GM19395 (cell line): ENCODE data around the gene SSR1.
A peak's percentile ranks its signal among the peaks of the same experiment; 100 is the strongest.
"Not testable (repeated sequence)": the region's sequence is repeated elsewhere in the genome, so short reads cannot be mapped to it uniquely, and the experiment has no call there.

Experiments used
- ATAC-seq: cut with Tn5 transposase; IDR thresholded peaks from one replicate; pipeline ENCODE4 v1.9.1; 2021; ENCODE audit warnings: mild to moderate bottlenecking, moderate library complexity; ENCODE audit not compliant: unreplicated experiment

SSR1 gene

GRCh38 chr6:7312616-7313504 lies at the start of gene SSR1:
Gene SSR1 (minus strand): TSS chr6:7313199. CDS start chr6:7313120, 79 bp downstream.
- peak; percentile 96 for ATAC-seq

DNA sequence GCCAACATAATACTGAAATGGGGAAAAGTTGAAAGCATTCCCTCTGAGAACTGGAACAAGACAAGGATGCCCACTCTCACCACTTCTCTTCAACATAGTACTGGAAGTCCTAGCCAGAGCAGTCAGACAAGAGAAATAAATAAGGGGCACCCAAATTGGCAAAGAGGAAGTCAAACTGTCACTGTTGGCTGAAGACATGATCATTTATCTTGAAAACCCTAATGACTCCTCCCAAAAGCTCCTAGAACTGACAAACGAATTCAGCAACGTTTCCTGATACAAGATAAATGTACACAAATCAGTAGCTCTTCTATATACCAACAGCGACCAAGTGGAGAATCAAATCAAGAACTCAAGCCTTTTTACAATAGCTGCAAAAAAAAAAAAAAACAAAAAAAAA lies 38.9 kb upstream of the SSR1 start:
- ATAC-seq: not testable (repeated sequence)

- not testable (repeated sequence) for ATAC-seq
These were observed 37.6 kb upstream of the SSR1 start for GRCh38 chr6:7350591-7350990.

DNA sequence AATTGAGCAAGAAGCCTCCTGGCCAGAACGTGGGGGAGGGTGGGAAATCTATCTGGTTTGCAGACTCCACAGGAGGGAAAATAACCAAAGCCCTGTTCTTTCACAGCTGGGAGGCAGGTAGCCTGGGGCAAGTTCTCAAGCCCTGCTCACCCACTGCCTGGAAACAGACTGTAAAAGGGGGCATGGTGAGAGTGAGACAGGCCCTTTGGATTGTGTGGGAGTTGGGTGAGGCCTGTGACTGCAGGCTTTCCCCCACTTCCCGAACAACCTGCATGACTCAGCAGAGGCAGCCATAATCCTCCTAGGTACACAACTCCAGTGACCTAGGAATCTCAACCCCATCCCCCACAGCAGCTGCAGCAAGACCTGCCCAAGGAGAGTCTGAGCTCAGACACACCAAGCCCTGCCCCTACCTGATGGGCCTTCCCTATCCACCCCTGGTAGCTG lies 34.6 kb upstream of the SSR1 start:
- not testable (repeated sequence) for ATAC-seq

DNA sequence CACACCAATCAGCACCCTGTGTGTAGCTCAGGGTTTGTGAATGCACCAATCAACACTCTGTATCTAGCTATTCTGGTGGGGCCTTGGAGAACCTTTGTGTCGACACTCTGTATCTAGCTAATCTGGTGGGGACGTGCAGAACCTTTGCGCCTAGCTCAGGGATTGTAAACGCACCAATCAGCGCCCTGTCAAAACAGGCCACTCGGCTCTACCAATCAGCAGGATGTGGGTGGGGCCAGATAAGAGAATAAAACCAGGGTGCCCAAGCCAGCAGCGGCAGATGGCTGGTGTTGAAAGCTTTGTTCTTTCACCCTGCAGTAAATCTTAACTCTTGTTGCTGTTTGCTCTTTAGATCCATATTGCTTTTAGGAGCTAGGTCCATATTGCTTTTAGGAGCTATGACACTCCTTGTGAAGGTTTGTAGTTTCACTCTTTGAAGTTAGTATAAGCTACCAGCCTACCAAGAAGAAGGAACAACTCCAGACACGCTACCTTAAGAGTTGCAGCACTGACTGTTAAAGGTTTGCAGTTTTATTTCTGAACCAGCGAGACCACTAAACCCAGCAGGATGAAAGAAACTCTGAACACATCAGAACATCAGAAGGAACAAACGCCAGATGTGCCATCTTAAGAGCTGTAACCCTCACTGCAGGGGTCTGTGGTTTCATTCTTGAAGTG lies 31.9 kb upstream of the SSR1 start:
- not testable (repeated sequence) for ATAC-seq

DNA sequence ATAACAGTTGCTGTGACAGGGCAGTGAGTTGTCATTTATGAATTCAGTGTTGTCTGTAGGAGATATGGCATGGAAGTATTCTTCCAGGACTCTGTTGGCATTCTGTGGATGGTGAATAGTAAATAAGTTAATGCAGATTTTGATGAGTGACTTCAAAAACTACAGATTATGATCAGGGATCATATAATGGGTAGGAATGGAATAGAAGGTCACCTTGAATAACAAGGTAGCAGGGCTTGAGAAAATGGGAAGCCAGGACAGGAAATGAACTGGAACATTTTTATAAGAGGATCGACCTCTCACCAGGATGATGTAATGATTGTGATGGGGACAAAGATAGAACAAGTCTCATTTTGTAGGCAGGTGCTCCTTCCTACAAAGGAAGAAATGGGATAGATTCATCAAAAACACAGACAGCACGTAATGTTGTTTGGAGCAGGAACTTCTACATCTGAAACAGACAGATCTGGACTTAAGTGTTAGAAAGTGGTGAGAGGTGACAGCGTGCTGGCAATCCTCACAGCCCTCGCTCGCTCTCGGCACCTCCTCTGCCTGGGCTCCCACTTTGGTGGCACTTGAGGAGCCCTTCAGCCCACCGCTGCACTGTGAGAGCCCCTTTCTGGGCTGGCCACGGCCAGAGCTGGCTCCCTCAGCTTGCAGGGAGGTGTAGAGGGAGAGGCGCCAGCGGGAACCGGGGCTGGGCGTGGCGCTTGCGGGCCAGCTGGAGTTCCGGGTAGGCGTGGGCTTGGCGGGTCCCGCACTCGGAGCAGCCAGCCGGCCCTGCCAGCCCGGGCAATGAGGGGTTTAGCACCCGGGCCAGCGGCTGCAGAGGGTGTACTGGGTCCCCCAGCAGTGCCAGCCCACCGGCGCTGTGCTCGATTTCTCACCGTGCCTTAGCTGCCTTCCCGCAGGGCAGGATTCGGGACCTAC lies 30.8 kb upstream of the SSR1 start:
- ATAC-seq: no peak

DNA sequence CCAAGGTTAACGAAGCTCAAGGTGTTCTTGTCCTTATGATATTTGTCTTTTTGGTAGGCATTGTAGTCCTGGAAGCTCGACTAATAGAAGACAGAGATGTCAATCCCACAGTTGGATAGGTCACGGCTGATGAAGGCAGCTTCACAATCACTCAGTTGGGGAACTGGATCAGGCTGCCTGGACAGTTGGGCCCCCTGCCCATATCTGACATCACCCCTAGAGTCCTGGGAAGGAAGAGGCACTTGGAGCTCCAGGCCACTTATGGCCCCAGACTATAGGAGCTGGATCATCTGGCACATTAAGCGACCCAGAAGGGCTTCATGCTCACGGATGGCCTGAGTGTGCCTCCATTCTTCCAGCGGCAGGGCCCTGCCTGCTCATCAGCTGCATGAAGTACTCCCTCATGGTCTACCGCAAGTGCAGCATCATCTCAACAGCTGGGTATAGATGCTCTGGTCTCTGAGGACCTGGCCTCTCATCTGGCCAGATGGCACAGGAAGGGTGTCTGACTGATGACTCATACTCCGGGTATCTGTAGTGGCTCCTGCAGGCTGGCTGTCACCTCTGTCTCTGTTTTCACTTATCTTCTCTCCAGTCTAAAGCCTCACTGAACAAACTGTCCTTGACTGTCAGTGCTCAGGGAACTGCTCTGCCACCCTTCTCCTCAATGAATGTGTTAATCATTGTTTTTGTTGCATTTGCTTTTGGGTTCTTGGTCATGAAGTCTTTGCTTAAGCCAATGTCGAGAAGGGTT lies 29.2 kb upstream of the SSR1 start:
- peak; percentile 79 for ATAC-seq

- no peak for ATAC-seq
These were observed 28.3 kb upstream of the SSR1 start for GRCh38 chr6:7341271-7341670.

DNA sequence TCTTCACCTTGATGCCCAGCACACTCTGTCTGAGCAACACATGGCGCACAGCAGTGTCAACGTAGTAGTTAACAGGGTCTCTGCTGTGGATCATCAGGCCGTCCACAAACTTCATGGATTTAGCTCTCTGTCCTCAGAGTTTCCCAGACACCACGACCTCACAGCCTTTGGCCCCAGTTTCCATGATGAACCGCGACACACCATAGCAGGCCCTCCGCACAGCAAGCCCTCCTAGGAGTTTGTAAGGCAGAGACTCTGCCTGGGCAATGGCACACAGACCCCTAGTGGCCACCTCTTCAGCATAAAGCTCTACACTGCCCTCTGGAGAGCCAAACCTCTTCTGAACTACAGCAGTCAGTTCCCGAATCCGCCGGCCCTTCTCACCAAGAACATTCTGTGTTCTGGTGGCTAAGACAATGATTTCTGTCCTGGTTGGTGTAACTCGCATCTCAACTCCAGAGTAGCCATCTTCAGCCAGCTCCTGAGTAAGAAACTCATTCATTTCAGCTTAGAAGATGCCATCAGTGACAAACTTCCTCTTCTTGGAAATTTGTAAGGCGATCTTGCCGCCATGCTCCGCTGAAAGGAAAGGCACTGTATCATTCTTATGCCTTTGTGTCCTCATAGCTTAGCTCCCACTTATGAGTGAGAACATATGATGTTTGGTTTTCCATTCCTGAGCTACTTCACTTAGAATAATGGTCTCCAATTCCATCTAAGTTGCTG lies 26.2 kb upstream of the SSR1 start:
- ATAC-seq: not testable (repeated sequence)

DNA sequence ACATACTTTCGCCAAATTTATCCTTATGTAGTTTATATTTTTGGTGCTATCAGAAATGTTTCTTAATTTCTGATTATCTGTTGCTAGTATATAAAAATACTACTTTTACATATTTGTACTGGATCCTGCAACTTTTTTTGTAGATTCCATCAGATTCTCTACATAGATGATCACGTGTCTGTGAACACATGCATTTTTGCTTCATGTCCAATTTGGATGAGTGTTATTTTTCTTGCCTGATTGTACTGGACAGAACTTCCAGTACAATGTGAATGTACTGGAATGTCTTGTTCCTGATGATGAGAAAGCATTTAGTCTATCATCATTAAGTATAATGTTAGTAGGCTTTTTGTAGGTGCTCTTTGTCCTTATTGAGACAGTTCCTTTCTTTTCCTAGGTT lies 25.0 kb upstream of the SSR1 start:
- ATAC-seq: no peak

DNA sequence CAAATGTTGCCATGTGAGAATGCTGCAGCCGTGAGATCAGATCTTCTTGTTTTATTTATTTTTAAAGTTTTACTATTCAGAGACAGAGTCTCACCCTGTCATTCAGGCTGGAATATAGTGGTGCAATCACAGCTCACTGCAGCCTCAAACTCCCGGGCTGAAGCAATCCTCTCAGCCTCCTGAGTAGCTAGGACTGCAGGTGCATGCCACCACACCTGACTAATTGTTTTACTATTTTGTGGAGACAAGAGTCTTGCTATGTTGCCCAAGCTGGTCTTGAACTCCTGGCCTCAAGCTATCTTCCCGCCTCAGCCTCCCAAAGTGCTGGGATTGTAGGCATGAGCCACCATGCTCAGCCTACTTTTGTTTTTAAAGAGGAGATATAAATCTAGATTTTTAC lies 22.5 kb upstream of the SSR1 start:
- no peak for ATAC-seq

DNA sequence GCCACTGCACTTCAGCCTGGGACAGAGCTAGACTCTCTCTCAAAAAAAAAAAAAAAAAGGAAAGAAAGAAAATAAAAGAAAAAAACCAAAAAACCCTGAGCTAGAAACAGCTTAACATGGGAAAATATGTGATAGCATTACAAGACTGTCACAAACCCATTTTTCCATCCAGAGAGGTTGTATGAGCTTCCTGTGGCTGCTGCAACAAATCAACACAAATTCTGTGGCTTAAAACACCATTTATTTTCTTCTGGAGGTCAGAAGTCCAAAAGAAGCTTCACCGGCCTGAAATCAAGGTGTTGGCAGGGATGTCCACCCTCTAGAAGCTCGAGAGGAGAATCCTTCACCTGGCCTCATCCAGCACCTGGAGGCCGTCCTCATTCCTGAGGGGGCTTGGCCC lies 21.7 kb upstream of the SSR1 start:
- no peak for ATAC-seq

GRCh38 chr6:7332090-7332745 lies 19.2 kb upstream of the SSR1 start:
- ATAC-seq: no peak

DNA sequence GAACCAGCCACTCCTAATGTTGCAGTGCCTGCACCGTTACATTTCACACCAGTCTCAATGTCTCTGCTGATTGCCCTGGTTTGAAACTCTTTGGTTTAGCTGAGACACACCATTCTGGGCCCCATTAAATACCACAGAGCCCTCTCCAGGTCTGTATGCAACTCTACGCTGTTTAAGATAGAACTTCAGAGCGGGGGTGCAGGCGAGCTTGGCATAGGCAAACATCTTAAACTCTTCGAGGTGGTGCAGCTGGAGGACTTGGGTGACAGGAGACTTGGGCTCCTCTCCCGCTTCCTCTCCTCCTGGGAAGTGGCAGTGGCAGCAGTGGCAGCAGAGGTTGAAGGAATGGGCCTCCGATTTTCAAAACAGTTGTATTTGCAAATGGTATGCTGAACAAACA lies 18.5 kb upstream of the SSR1 start:
- ATAC-seq: no peak

DNA sequence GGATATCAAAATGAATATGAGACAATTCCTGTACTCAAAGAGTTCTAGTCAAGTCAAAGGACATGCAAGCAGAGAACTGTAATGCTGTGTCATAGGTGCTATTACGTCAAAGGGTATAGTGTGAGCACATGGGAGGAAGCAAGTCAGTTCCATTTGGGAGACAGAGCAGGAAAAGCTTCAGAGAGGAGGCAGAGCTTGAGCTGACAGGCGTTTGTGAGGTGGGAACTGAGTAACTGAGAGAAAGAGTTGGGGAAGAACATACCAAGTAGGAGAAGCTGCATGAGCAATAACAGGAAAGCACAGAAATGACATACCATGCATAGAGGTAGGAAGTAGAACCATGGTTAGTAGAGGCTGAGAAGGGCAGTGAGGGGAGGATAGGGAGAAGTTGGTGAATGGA lies 15.2 kb upstream of the SSR1 start:
- ATAC-seq: no peak

DNA sequence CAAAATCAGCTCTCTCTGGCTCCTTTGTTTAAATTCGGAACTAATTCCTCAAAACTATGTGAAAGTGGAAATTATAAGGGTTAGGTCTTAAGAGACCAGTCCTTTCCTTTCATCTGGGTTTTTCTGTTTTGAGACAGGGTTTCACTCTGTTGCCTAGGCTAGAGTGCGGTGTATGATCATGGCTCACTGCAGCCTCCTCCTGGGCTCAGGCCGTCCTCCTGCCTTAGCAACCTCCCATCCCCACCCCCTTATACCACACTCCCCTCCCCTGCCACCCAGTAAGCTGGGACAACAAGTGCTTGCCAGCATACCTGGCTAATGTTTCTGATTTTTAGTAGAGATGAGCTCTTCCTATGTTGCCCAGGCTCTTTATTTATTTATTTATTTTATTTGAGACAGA lies 12.8 kb upstream of the SSR1 start:
- no peak for ATAC-seq

DNA sequence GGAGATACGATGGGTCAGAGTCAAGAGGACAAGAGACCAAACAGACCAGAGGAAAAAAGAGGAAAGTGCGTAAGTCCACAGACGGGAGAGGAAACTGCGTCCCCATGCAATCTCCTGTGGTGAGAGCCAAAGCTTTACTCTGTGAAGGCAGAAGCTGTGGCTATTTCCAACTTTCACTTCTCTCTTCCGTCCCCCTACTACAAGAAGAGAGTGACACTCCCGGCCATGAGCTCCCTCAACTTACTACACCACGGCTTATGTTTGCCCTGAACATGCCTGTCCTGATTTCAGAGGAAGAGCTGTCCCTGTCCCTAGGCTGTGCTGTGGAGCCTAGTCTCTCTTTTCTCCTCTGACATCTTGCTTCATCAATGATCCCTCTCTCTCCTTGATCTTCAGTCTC lies 11.5 kb upstream of the SSR1 start:
- ATAC-seq: peak; percentile 87

GRCh38 chr6:7323074-7323473 lies 10.1 kb upstream of the SSR1 start:
- ATAC-seq: no peak

DNA sequence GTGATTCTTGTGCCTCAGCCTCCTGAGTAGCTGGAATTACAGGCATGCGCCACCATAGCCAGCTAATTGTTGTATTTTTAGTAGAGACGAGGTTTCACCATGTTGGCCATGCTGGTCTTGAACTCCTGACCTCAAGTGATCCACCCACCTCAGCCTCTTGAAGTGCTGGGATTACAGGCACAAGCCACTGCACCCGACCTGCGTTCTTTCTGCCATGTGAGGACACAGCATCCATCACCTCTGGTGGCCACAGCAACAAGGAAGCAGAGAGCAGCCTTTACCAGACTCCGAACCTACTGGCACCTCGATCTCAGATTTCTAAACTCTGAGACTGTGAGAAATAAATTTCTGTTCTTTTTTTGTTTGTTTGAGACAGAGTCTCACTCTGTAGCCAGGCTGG lies 8.9 kb upstream of the SSR1 start:
- ATAC-seq: not testable (repeated sequence)
